SU-DHL-6 (cell line): ENCODE data around the gene DUSP28.

Experiments used
- CTCF ChIP-seq: fragments of 200-600 bp; sonication (generic); IDR thresholded peaks from one replicate; pipeline ENCODE4 v1.5.1; 2017; ENCODE audit warnings: antibody characterized with exemption, mild to moderate bottlenecking, low read length, moderate library complexity; ENCODE audit not compliant: insufficient read depth, poor library complexity, severe bottlenecking
- EZH2phosphoT487 ChIP-seq: fragments of 200-600 bp; sonication (generic), shearing (Covaris generic); conservative IDR thresholded peaks from 2 replicates; pipeline ENCODE4 v1.6.1; 2018; ENCODE audit warnings: mild to moderate bottlenecking, antibody characterized with exemption, low read length, moderate library complexity, mixed read lengths

- TF ChIP-seq CTCF = no peak
- no peak for TF ChIP-seq EZH2phosphoT487
These were observed 13.6 kb downstream of the DUSP28 start for GRCh38 chr2:240573516-240574385.
